ENCODE results near the gene MAP3K7. TPM values are rescaled to one million over a fixed set of nuclear protein-coding genes. Genes with fewer than 3 reads are reported as not detected.

The MAP3K7 gene
- 23.8 and 27.2 TPM in 2 replicates for total RNA-seq

- H3K9me3 Mint-ChIP-seq: no peaks in the 10 kb centered on the region
- CTCF ChIA-PET: no interaction called here
- intact Hi-C loops (cut with micrococcal nuclease): loop anchor here (1.0 to 10.0 kb wide), 8 partner anchors 290 to 1624 kb away; partner anchors contain the start of genes BACH2, CASP8AP2, LYRM2 and MDN1
- DNase-seq: peak; percentile 91
- TF ChIP-seq, protein P1, sequence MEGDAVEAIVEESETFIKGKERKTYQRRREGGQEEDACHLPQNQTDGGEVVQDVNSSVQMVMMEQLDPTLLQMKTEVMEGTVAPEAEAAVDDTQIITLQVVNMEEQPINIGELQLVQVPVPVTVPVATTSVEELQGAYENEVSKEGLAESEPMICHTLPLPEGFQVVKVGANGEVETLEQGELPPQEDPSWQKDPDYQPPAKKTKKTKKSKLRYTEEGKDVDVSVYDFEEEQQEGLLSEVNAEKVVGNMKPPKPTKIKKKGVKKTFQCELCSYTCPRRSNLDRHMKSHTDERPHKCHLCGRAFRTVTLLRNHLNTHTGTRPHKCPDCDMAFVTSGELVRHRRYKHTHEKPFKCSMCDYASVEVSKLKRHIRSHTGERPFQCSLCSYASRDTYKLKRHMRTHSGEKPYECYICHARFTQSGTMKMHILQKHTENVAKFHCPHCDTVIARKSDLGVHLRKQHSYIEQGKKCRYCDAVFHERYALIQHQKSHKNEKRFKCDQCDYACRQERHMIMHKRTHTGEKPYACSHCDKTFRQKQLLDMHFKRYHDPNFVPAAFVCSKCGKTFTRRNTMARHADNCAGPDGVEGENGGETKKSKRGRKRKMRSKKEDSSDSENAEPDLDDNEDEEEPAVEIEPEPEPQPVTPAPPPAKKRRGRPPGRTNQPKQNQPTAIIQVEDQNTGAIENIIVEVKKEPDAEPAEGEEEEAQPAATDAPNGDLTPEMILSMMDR (IDR thresholded peaks at IDR 0.05): no peak
- H3K4me3 Mint-ChIP-seq: peak within 1 kb of the TSS; percentile 94
- peak within 1 kb of the TSS; percentile 99 for H3K27ac Mint-ChIP-seq
- H3K36me3 Mint-ChIP-seq (ENCODE audit: low read depth): peaks cover 7% of the 10 kb centered on the region
- POLR2A ChIA-PET: interaction anchor here (0.5 to 0.9 kb wide), 6 partner anchors 195 to 1624 kb away, joined by 3 to 7 read pairs (median 4); partner anchors contain the start of genes MDN1, PNRC1 and RNGTT
- H3K27me3 Mint-ChIP-seq: peaks cover 7% of the 10 kb centered on the region
- H3K4me1 Mint-ChIP-seq: peaks cover 41% of the 10 kb centered on the region
- peak; percentile 86 for ATAC-seq (ENCODE audit: low read depth)
Measured at GRCh38 chr6:90586836-90587638, at the start of gene MAP3K7. TSS of gene MAP3K7 (minus strand) at chr6:90587072. CDS start at chr6:90586883, 189 bp downstream.

- Mint-ChIP-seq H3K9me3 (peaks cover 5% of the 10 kb centered on the region), H3K27ac (no peak overlapping the region), H3K4me3 (no peak overlapping the region), H3K27me3 (peaks cover 3% of the 10 kb centered on the region), H3K36me3 (ENCODE audit: low read depth) (no peaks in the 10 kb centered on the region), H3K4me1 (no peaks in the 10 kb centered on the region)
- ChIA-PET POLR2A (no interaction called here), CTCF (no interaction called here)
- intact Hi-C loops (cut with micrococcal nuclease): no loop called here
- ATAC-seq (ENCODE audit: low read depth): no peak
- DNase-seq: no peak
- TF ChIP-seq, protein P1 (IDR thresholded peaks at IDR 0.05): no peak
Measured at GRCh38 chr6:90631046-90631445, 44.2 kb upstream of the MAP3K7 start.

- H3K4me1 Mint-ChIP-seq: no peaks in the 10 kb centered on the region
- no peak overlapping the region for H3K4me3 Mint-ChIP-seq
- ATAC-seq (ENCODE audit: low read depth) (no peak), DNase-seq (no peak)
- TF ChIP-seq, protein P1 (IDR thresholded peaks at IDR 0.05): no peak
- intact Hi-C loops (cut with micrococcal nuclease): no loop called here
- peaks cover 55% of the 10 kb centered on the region for H3K27me3 Mint-ChIP-seq
- H3K27ac Mint-ChIP-seq: no peak overlapping the region
- ChIA-PET CTCF (no interaction called here), POLR2A (no interaction called here)
- H3K9me3 Mint-ChIP-seq: peaks cover 8% of the 10 kb centered on the region
- H3K36me3 Mint-ChIP-seq (ENCODE audit: low read depth): no peaks in the 10 kb centered on the region
Measured at GRCh38 chr6:90621581-90621980, 34.7 kb upstream of the MAP3K7 start.

- no peak overlapping the region for H3K4me3 Mint-ChIP-seq
- ChIA-PET CTCF (no interaction called here), POLR2A (no interaction called here)
- no peaks in the 10 kb centered on the region for H3K4me1 Mint-ChIP-seq
- H3K27ac Mint-ChIP-seq: no peak overlapping the region
- DNase-seq (no peak), ATAC-seq (ENCODE audit: low read depth) (no peak)
- H3K27me3 Mint-ChIP-seq: peaks cover 55% of the 10 kb centered on the region
- H3K36me3 Mint-ChIP-seq (ENCODE audit: low read depth): no peaks in the 10 kb centered on the region
- intact Hi-C loops (cut with micrococcal nuclease): no loop called here
- peaks cover under 1% of the 10 kb centered on the region for H3K9me3 Mint-ChIP-seq
- TF ChIP-seq, protein P1 (IDR thresholded peaks at IDR 0.05): no peak
Measured at GRCh38 chr6:90619221-90619620, 32.3 kb upstream of the MAP3K7 start.

DNA sequence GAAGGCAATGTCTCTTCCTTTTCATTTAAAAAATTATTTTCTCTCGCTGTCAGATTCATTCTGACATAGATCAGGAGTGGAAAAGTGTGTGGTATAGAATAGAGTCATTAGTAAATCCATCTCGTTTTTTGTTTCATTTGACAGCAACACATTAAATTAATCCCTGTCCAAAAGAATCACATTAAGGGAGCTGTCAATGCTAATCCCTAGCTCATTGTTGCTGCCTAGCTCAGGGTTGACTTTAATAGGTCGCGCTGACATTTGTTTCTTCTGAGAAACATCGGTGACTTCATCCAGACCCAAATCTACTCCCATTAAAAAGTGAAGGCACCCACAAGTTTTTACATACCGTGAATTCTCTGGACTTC is 25.4 kb upstream of the MAP3K7 start:
- Mint-ChIP-seq H3K36me3 (ENCODE audit: low read depth) (no peaks in the 10 kb centered on the region), H3K4me3 (no peak overlapping the region), H3K4me1 (peaks cover 14% of the 10 kb centered on the region), H3K9me3 (no peaks in the 10 kb centered on the region), H3K27ac (no peak overlapping the region), H3K27me3 (peaks cover 46% of the 10 kb centered on the region)
- ATAC-seq (ENCODE audit: low read depth): no peak
- ChIA-PET CTCF (no interaction called here), POLR2A (no interaction called here)
- intact Hi-C loops (cut with micrococcal nuclease): no loop called here
- no peak for DNase-seq
- TF ChIP-seq, protein P1 (IDR thresholded peaks at IDR 0.05): no peak
